Esophagus squamous epithelium (tissue), 5 donors: ENCODE data around the gene FAM53B. TPM values are rescaled to one million over a fixed set of nuclear protein-coding genes. Genes with fewer than 3 reads are reported as not detected.
A peak's percentile ranks its signal among the peaks of the same experiment; 100 is the strongest.

Experiments
- DNase-seq: peaks from one replicate; lab custom pipeline; 2025; lab: John Stamatoyannopoulos, UW
- H3K27ac ChIP-seq, 4 donors: fragments of 200-600 bp; sonication (generic); one replicate each; pipeline ENCODE4 v1.5.1; 2016 to 2019; ENCODE audit warnings: mild to moderate bottlenecking in 1 of 4
- H3K27me3 ChIP-seq, 4 donors: fragments of 200-600 bp; sonication (generic); 1 replicate in 3 of 4; 2 replicates in 1 of 4; pipeline versions ENCODE4 v1.5.1 to v1.6.0; 2017 to 2021; ENCODE audit warnings: antibody characterized with exemption in 1 of 4
- H3K36me3 ChIP-seq, 3 donors: fragments of 200-600 bp; sonication (generic); one replicate each; pipeline ENCODE4 v1.5.1; 2016 to 2019
- H3K4me1 ChIP-seq, 3 donors: fragments of 200-600 bp; sonication (generic); one replicate each; pipeline ENCODE4 v1.5.1; 2017 to 2019
- H3K4me3 ChIP-seq, 4 donors: fragments of 200-600 bp; sonication (generic); 1 replicate in 3 of 4; 2 replicates in 1 of 4; pipeline ENCODE4 v1.5.1; 2016 to 2019; ENCODE audit warnings: mild to moderate bottlenecking in 2 of 4, moderate library complexity in 1 of 4
- H3K9me3 ChIP-seq, 3 donors: fragments of 200-600 bp; sonication (generic); one replicate each; pipeline ENCODE4 v1.5.1; 2016 to 2019
- POLR2A ChIP-seq, 4 donors: fragments of 450-650 bp; IDR thresholded peaks; one replicate each; pipeline ENCODE4 v1.6.1; 2017; ENCODE audit warnings: antibody characterized with exemption in 4 of 4, mild to moderate bottlenecking in 4 of 4, moderate library complexity in 3 of 4
- WGBS, 2 donors: methylation state at CpG; one replicate each; pipeline ENCODE4 v1.1.5; 2018; 5-methylcytosine and 5-hydroxymethylcytosine counted together
- intact Hi-C: fragments of 100-400 bp; cut with DNase I; formaldehyde crosslinking; loops from one replicate; pipeline ENCODE4 v1.15.0; 2022
- total RNA-seq, 4 donors: library from RNA; depleted of rRNA; stranded (reverse); fragments of >200 nt; gene quantifications; one replicate each; pipeline ENCODE4 v1.1.0, GENCODE V29; 2016
- TF ChIP-seq, protein P1 (sequence below), 6 experiments: fragments of 450-650 bp in 4 of 6; fragments of 200-600 bp in 2 of 6; sonication (generic) in 2 of 6; IDR thresholded peaks; one replicate each; pipeline ENCODE4 v1.5.1; 2016 to 2019; ENCODE audit warnings: antibody characterized with exemption in 6 of 6, mild to moderate bottlenecking in 4 of 6, moderate library complexity in 4 of 6
- donor health status: DM: yes; HTN: yes; CAD: no.

The FAM53B gene
- total RNA-seq, 4 donors from 2014 or later: 27.4 to 54.2 (median 31.5) TPM

GRCh38 chr10:124698545-124699469 lies 45.4 kb downstream of the FAM53B start:
- intact Hi-C loops: no loop called here

GRCh38 chr10:124697837-124698544 lies 46.2 kb downstream of the FAM53B start:
- intact Hi-C loops: no loop called here
- DNase-seq: no peak
- no peak for TF ChIP-seq POLR2A (IDR thresholded peaks at IDR 0.05)
- TF ChIP-seq, protein P1, sequence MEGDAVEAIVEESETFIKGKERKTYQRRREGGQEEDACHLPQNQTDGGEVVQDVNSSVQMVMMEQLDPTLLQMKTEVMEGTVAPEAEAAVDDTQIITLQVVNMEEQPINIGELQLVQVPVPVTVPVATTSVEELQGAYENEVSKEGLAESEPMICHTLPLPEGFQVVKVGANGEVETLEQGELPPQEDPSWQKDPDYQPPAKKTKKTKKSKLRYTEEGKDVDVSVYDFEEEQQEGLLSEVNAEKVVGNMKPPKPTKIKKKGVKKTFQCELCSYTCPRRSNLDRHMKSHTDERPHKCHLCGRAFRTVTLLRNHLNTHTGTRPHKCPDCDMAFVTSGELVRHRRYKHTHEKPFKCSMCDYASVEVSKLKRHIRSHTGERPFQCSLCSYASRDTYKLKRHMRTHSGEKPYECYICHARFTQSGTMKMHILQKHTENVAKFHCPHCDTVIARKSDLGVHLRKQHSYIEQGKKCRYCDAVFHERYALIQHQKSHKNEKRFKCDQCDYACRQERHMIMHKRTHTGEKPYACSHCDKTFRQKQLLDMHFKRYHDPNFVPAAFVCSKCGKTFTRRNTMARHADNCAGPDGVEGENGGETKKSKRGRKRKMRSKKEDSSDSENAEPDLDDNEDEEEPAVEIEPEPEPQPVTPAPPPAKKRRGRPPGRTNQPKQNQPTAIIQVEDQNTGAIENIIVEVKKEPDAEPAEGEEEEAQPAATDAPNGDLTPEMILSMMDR (IDR thresholded peaks at IDR 0.05): no peak
- peak overlapping the region; percentile 18 to 82 (median 68) for H3K27ac ChIP-seq
- WGBS, 2 donors: 80 to 83% methylated on average over 2 to 6 of the region's 13 CpGs
- no peak overlapping the region for H3K4me3 ChIP-seq
- no peaks in the 10 kb centered on the region for H3K9me3 ChIP-seq
- H3K4me1 ChIP-seq: peaks cover 31 to 98% (median 59%) of the 10 kb centered on the region in 3 donors
- no peaks in the 10 kb centered on the region for H3K27me3 ChIP-seq
- H3K36me3 ChIP-seq: peaks cover 0 to 97% (median 4%) of the 10 kb centered on the region in 3 donors

More at GRCh38 chr10:124698545-124699469, 45.4 kb downstream of the FAM53B start:
- H3K4me1 ChIP-seq: peaks cover 37 to 98% (median 65%) of the 10 kb centered on the region in 3 donors
- peaks cover 0 to 97% (median 0%) of the 10 kb centered on the region in 3 donors for H3K36me3 ChIP-seq
- no peak overlapping the region for H3K4me3 ChIP-seq
- 91 to 96% methylated on average over 15 to 18 of the region's 18 CpGs for WGBS, 2 donors
- H3K9me3 ChIP-seq: no peaks in the 10 kb centered on the region
- peak overlapping the region; percentile 18 to 91 (median 82) for H3K27ac ChIP-seq
- H3K27me3 ChIP-seq: no peaks in the 10 kb centered on the region
- no peak for DNase-seq
- TF ChIP-seq, protein P1 (IDR thresholded peaks at IDR 0.05): no peak
- no peak for TF ChIP-seq POLR2A (IDR thresholded peaks at IDR 0.05)

GRCh38 chr10:124697443-124697836 lies 46.7 kb downstream of the FAM53B start:
- intact Hi-C loops: no loop called here
- Histone ChIP-seq H3K4me1 (peaks cover 27 to 96% (median 54%) of the 10 kb centered on the region in 3 donors), H3K4me3 (no peak overlapping the region), H3K9me3 (no peaks in the 10 kb centered on the region), H3K27me3 (no peaks in the 10 kb centered on the region), H3K27ac (peak overlapping the region in 3 of 4 donors; percentile 63 to 82 (median 73)), H3K36me3 (peaks cover 0 to 97% (median 4%) of the 10 kb centered on the region in 3 donors)
- no peak for DNase-seq
- 93% methylated on average over 4 to 5 of the region's 8 CpGs for WGBS, 2 donors
- TF ChIP-seq, protein P1 (IDR thresholded peaks at IDR 0.05): no peak
- no peak for TF ChIP-seq POLR2A (IDR thresholded peaks at IDR 0.05)

- DNase-seq: no peak
- H3K4me1 ChIP-seq: peaks cover 21 to 94% (median 47%) of the 10 kb centered on the region in 3 donors
- no peak for TF ChIP-seq POLR2A (IDR thresholded peaks at IDR 0.05)
- TF ChIP-seq, protein P1 (IDR thresholded peaks at IDR 0.05): no peak
- H3K9me3 ChIP-seq: no peaks in the 10 kb centered on the region
- no peak overlapping the region for H3K4me3 ChIP-seq
- H3K27me3 ChIP-seq: no peaks in the 10 kb centered on the region
- intact Hi-C loops: no loop called here
- peaks cover 0 to 98% (median 10%) of the 10 kb centered on the region in 3 donors for H3K36me3 ChIP-seq
- 44 to 77% methylated on average over 13 of the region's 19 CpGs for WGBS, 2 donors
- H3K27ac ChIP-seq: peak overlapping the region; percentile 4 to 82 (median 68)
Measured at GRCh38 chr10:124696446-124697392, 47.5 kb downstream of the FAM53B start.
